IPS-11a (cell line): ENCODE data around the gene MYL12A.

ENCODE experiments used
- H3K4me3 ChIP-seq: one replicate; pipeline ENCODE4 v1.5.1; 2013; ENCODE audit warnings: low read depth, low read length, control low read depth

The MYL12A gene

GRCh38 chr18:3281456-3282400 lies 34.1 kb downstream of the MYL12A start:
- no peak overlapping the region for H3K4me3 ChIP-seq

- H3K4me3 ChIP-seq, result no peak overlapping the region
These were observed 35.8 kb downstream of the MYL12A start for GRCh38 chr18:3283253-3283863.

- no peak overlapping the region for H3K4me3 ChIP-seq
These were observed 36.3 kb downstream of the MYL12A start for GRCh38 chr18:3283908-3284307.

- H3K4me3 ChIP-seq, result no peak overlapping the region
These were observed 36.9 kb downstream of the MYL12A start for GRCh38 chr18:3284501-3284900.

- H3K4me3 ChIP-seq, result no peak overlapping the region
These were observed 38.6 kb downstream of the MYL12A start for GRCh38 chr18:3286159-3286558.

GRCh38 chr18:3293196-3293951 lies 45.8 kb downstream of the MYL12A start:
- no peak overlapping the region for H3K4me3 ChIP-seq

GRCh38 chr18:3294435-3295080 lies 47.0 kb downstream of the MYL12A start:
- H3K4me3 ChIP-seq, result no peak overlapping the region

GRCh38 chr18:3297025-3297984 lies 49.7 kb downstream of the MYL12A start:
- peak overlapping the region; percentile 94 for H3K4me3 ChIP-seq

GRCh38 chr18:3304832-3305231 lies 57.2 kb downstream of the MYL12A start:
- H3K4me3 ChIP-seq, result no peak overlapping the region

- no peak overlapping the region for H3K4me3 ChIP-seq
These were observed 57.8 kb downstream of the MYL12A start for GRCh38 chr18:3305354-3305762.
